Activated naive CD4-positive, alpha-beta T cell treated with anti-CD3 and anti-CD28 coated beads for 36 hours (primary cell): ENCODE results near the gene ZNF597. TPM values are rescaled to one million over a fixed set of nuclear protein-coding genes. Genes with fewer than 3 reads are reported as not detected.

Experiments
- CTCF ChIA-PET: fragments of 350-600 bp; sonication (Branson Sonifier 250); formaldehyde crosslinking; loops from one replicate; lab custom pipeline; 2021; ENCODE audit warnings: antibody characterized with exemption; lab: Charles Lee
- DNase-seq: peaks from one replicate; pipeline ENCODE4 v3.0.0-alpha.2; 2020
- H3K27ac Mint-ChIP-seq: one replicate; pipeline ENCODE4 v1.8.0; 2021; ENCODE audit warnings: mild to moderate bottlenecking, mixed read lengths
- H3K27me3 Mint-ChIP-seq: one replicate; pipeline ENCODE4 v1.8.0; 2021; ENCODE audit warnings: low read depth, mixed read lengths
- H3K36me3 Mint-ChIP-seq: one replicate; pipeline ENCODE4 v1.8.0; 2021; ENCODE audit warnings: low read depth, mixed read lengths
- H3K4me1 Mint-ChIP-seq: one replicate; pipeline ENCODE4 v1.8.0; 2021; ENCODE audit warnings: low read depth, mixed read lengths
- H3K4me3 Mint-ChIP-seq: one replicate; pipeline ENCODE4 v1.8.0; 2021; ENCODE audit warnings: mild to moderate bottlenecking, moderate library complexity, mixed read lengths
- H3K9me3 Mint-ChIP-seq: one replicate; pipeline ENCODE4 v1.8.0; 2021; ENCODE audit warnings: mixed read lengths
- intact Hi-C: fragments of 100-400 bp; cut with micrococcal nuclease; formaldehyde crosslinking; loops from one replicate; pipeline ENCODE4 v1.15.1; 2023
- total RNA-seq, 2 experiments: library from RNA; stranded (reverse); gene quantifications; one replicate each; pipeline ENCODE4 v1.2.3, GENCODE V29; 2021

The ZNF597 gene
- total RNA-seq, 2 experiments from 2014 or later, result 1.1 TPM

GRCh38 chr16:3458852-3459361 lies 15.6 kb upstream of the ZNF597 start:
- H3K27me3 Mint-ChIP-seq, result no peaks in the 10 kb centered on the region

GRCh38 chr16:3458278-3458851 lies 15.1 kb upstream of the ZNF597 start:
- Mint-ChIP-seq H3K27ac (peak overlapping the region; percentile 87), H3K4me1 (peaks cover 44% of the 10 kb centered on the region), H3K9me3 (no peaks in the 10 kb centered on the region), H3K27me3 (no peaks in the 10 kb centered on the region), H3K36me3 (peaks cover 1% of the 10 kb centered on the region), H3K4me3 (peak overlapping the region; percentile 88)
- DNase-seq, result no peak
- intact Hi-C loops, result loop anchor here (1.0 to 5.0 kb wide), 3 partner anchors 119 to 276 kb away; partner anchors contain the start of gene NLRC3
- CTCF ChIA-PET, result interaction anchor here (0.7 kb wide), 1 partner anchor 327 kb away, joined by 3 read pairs; no protein-coding TSS in a partner anchor

More at GRCh38 chr16:3458852-3459361, 15.6 kb upstream of the ZNF597 start:
- H3K4me1 Mint-ChIP-seq, result peaks cover 48% of the 10 kb centered on the region
- H3K27ac Mint-ChIP-seq, result peak overlapping the region; percentile 87
- peaks cover 1% of the 10 kb centered on the region for H3K36me3 Mint-ChIP-seq
- no peaks in the 10 kb centered on the region for H3K9me3 Mint-ChIP-seq
- no peak for DNase-seq
- intact Hi-C loops, result loop anchor here (1.0 to 5.0 kb wide), 3 partner anchors 118 to 276 kb away; partner anchors contain the start of gene NLRC3
- CTCF ChIA-PET, result interaction anchor here (0.7 kb wide), 1 partner anchor 327 kb away, joined by 3 read pairs; no protein-coding TSS in a partner anchor
- H3K4me3 Mint-ChIP-seq, result peak overlapping the region; percentile 88

- Mint-ChIP-seq H3K4me3 (peak overlapping the region; percentile 79), H3K27ac (peak overlapping the region; percentile 88), H3K36me3 (peaks cover 1% of the 10 kb centered on the region), H3K9me3 (no peaks in the 10 kb centered on the region), H3K4me1 (peaks cover 44% of the 10 kb centered on the region), H3K27me3 (no peaks in the 10 kb centered on the region)
- intact Hi-C loops, result loop anchor here (1.0 to 5.0 kb wide), 9 partner anchors 13 to 275 kb away; partner anchors contain the start of genes NLRC3, OR1F1, TIGD7 and ZNF174
- DNase-seq, result peak; percentile 91
- CTCF ChIA-PET, result interaction anchor here (0.6 to 0.9 kb wide), 3 partner anchors 13 to 168 kb away, joined by 3 to 4 read pairs (median 3); no protein-coding TSS in a partner anchor
These were observed 14.3 kb upstream of the ZNF597 start for GRCh38 chr16:3457434-3458252.

GRCh38 chr16:3454631-3455147 lies 11.4 kb upstream of the ZNF597 start:
- H3K36me3 Mint-ChIP-seq, result peaks cover 4% of the 10 kb centered on the region
- H3K9me3 Mint-ChIP-seq, result no peaks in the 10 kb centered on the region
- intact Hi-C loops, result loop anchor here (5.0 kb wide), 1 partner anchor 123 kb away; the partner anchor contains the start of gene NLRC3
- no peak for DNase-seq
- CTCF ChIA-PET, result interaction anchor here (1.1 kb wide), 1 partner anchor 11 kb away, joined by 3 read pairs; the partner anchor contains the start of genes NAA60 and ZNF597
- H3K4me1 Mint-ChIP-seq, result peaks cover 19% of the 10 kb centered on the region
- H3K27me3 Mint-ChIP-seq, result no peaks in the 10 kb centered on the region
- no peak overlapping the region for H3K4me3 Mint-ChIP-seq
- H3K27ac Mint-ChIP-seq, result no peak overlapping the region

- no peak for DNase-seq
- CTCF ChIA-PET, result interaction anchor here (1.1 kb wide), 1 partner anchor 11 kb away, joined by 3 read pairs; the partner anchor contains the start of genes NAA60 and ZNF597
- H3K27ac Mint-ChIP-seq, result no peak overlapping the region
These were observed 10.8 kb upstream of the ZNF597 start for GRCh38 chr16:3454093-3454492.

GRCh38 chr16:3444032-3444388 lies 706 bp upstream of the ZNF597 start:
- CTCF ChIA-PET, result interaction anchor here (0.6 to 1.1 kb wide), 6 partner anchors 9 to 57 kb away, joined by 3 to 4 read pairs (median 4); partner anchors contain the start of gene CLUAP1
- peaks cover 23% of the 10 kb centered on the region for H3K4me1 Mint-ChIP-seq
- H3K27me3 Mint-ChIP-seq, result no peaks in the 10 kb centered on the region
- peak overlapping the region; percentile 93 for H3K27ac Mint-ChIP-seq
- H3K9me3 Mint-ChIP-seq, result peaks cover 9% of the 10 kb centered on the region
- H3K36me3 Mint-ChIP-seq, result peaks cover 24% of the 10 kb centered on the region
- H3K4me3 Mint-ChIP-seq, result peak overlapping the region; percentile 95
- peak; percentile 48 for DNase-seq
- intact Hi-C loops, result loop anchor here (1.0 kb wide), 1 partner anchor 13 kb away; no protein-coding TSS in a partner anchor

More at GRCh38 chr16:3454093-3454492, 10.8 kb upstream of the ZNF597 start:
- intact Hi-C loops, result no loop called here
- H3K4me1 Mint-ChIP-seq, result peaks cover 13% of the 10 kb centered on the region
- H3K36me3 Mint-ChIP-seq, result peaks cover 4% of the 10 kb centered on the region
- H3K4me3 Mint-ChIP-seq, result no peak overlapping the region
- H3K27me3 Mint-ChIP-seq, result no peaks in the 10 kb centered on the region
- no peaks in the 10 kb centered on the region for H3K9me3 Mint-ChIP-seq

- no peak overlapping the region for H3K27ac Mint-ChIP-seq
- no peak overlapping the region for H3K4me3 Mint-ChIP-seq
- CTCF ChIA-PET, result no interaction called here
- H3K27me3 Mint-ChIP-seq, result no peaks in the 10 kb centered on the region
- peaks cover 31% of the 10 kb centered on the region for H3K36me3 Mint-ChIP-seq
- peaks cover 9% of the 10 kb centered on the region for H3K9me3 Mint-ChIP-seq
- no peak for DNase-seq
- H3K4me1 Mint-ChIP-seq, result peaks cover 15% of the 10 kb centered on the region
- intact Hi-C loops, result no loop called here
These were observed 3.7 kb downstream of the ZNF597 start for GRCh38 chr16:3439637-3440036.

GRCh38 chr16:3434373-3434772 lies 8.9 kb downstream of the ZNF597 start:
- Mint-ChIP-seq H3K4me3 (no peak overlapping the region), H3K27me3 (no peaks in the 10 kb centered on the region), H3K36me3 (peaks cover 27% of the 10 kb centered on the region), H3K9me3 (peaks cover 8% of the 10 kb centered on the region), H3K4me1 (peaks cover 18% of the 10 kb centered on the region), H3K27ac (no peak overlapping the region)
- intact Hi-C loops, result loop anchor here (5.0 kb wide), 1 partner anchor 127 kb away; the partner anchor contains the start of genes TIGD7 and ZNF75A
- CTCF ChIA-PET, result no interaction called here
- no peak for DNase-seq

- DNase-seq, result peak; percentile 73
- Mint-ChIP-seq H3K36me3 (peaks cover 18% of the 10 kb centered on the region), H3K27ac (no peak overlapping the region), H3K9me3 (peaks cover 8% of the 10 kb centered on the region), H3K27me3 (no peaks in the 10 kb centered on the region), H3K4me3 (peak overlapping the region; percentile 53), H3K4me1 (peaks cover 18% of the 10 kb centered on the region)
- intact Hi-C loops, result loop anchor here (5.0 kb wide), 1 partner anchor 124 kb away; the partner anchor contains the start of genes TIGD7 and ZNF75A
- CTCF ChIA-PET, result interaction anchor here (0.6 to 1.0 kb wide), 2 partner anchors 12 to 40 kb away, joined by 3 to 4 read pairs; partner anchors contain the start of genes NAA60 and ZNF597
These were observed 11.5 kb downstream of the ZNF597 start for GRCh38 chr16:3431779-3432219.

GRCh38 chr16:3413730-3414379 lies 29.4 kb downstream of the ZNF597 start:
- Mint-ChIP-seq H3K4me3 (no peak overlapping the region), H3K27me3 (no peaks in the 10 kb centered on the region), H3K27ac (no peak overlapping the region), H3K36me3 (peaks cover 26% of the 10 kb centered on the region), H3K9me3 (peaks cover 44% of the 10 kb centered on the region), H3K4me1 (no peaks in the 10 kb centered on the region)
- DNase-seq, result no peak
- CTCF ChIA-PET, result no interaction called here
- intact Hi-C loops, result no loop called here

- H3K27ac Mint-ChIP-seq, result no peak overlapping the region
- H3K4me3 Mint-ChIP-seq, result no peak overlapping the region
- CTCF ChIA-PET, result interaction anchor here (0.7 kb wide), 1 partner anchor 13 kb away, joined by 4 read pairs; no protein-coding TSS in a partner anchor
- peaks cover 62% of the 10 kb centered on the region for H3K9me3 Mint-ChIP-seq
- no peaks in the 10 kb centered on the region for H3K27me3 Mint-ChIP-seq
- peaks cover 5% of the 10 kb centered on the region for H3K4me1 Mint-ChIP-seq
- intact Hi-C loops, result no loop called here
- H3K36me3 Mint-ChIP-seq, result peaks cover 66% of the 10 kb centered on the region
- DNase-seq, result no peak
These were observed 34.6 kb downstream of the ZNF597 start for GRCh38 chr16:3408561-3409197.
